Fibroblast of lung (primary cell): Measurements from ENCODE around the gene MPDZ. TPM values are rescaled to one million over a fixed set of nuclear protein-coding genes. Genes with fewer than 3 reads are reported as not detected.

Source experiments
- DNase-seq, 2 donors: peaks; one replicate each; pipeline versions ENCODE4 v3.0.0 to v3.0.0-alpha.2; 2010; ENCODE audit warnings: low read depth in 2 of 2
- H2AFZ ChIP-seq: 2 replicates; pipeline ENCODE4 v1.5.1; 2012; ENCODE audit warnings: low read length, control low read depth, inconsistent platforms
- H3K27ac ChIP-seq: 2 replicates; pipeline ENCODE4 v1.5.1; 2011; ENCODE audit warnings: low read length, control low read depth; ENCODE audit not compliant: insufficient read depth
- H3K27me3 ChIP-seq: 2 replicates; pipeline ENCODE4 v1.5.1; 2011; ENCODE audit warnings: mild to moderate bottlenecking, low read length; ENCODE audit not compliant: control insufficient read depth, insufficient read depth
- H3K36me3 ChIP-seq: 2 replicates; pipeline ENCODE4 v1.5.1; 2011; ENCODE audit warnings: low read length; ENCODE audit not compliant: control insufficient read depth, insufficient read depth
- H3K4me1 ChIP-seq: 2 replicates; pipeline ENCODE4 v1.5.1; 2011; ENCODE audit warnings: low read length; ENCODE audit not compliant: control insufficient read depth, insufficient read depth; ENCODE audit errors: extremely low read depth
- H3K4me2 ChIP-seq: 2 replicates; pipeline ENCODE4 v1.5.1; 2011; ENCODE audit warnings: low read length, control low read depth; ENCODE audit not compliant: insufficient read depth; ENCODE audit errors: extremely low read depth
- H3K4me3 ChIP-seq, 4 experiments: fragments of 200-600 bp in 1 of 4; sonication (generic) in 1 of 4; replicated peaks in 1 of 4; 2 replicates each; pipeline ENCODE4 v1.5.1; 2011 to 2016; ENCODE audit warnings: low read length in 4 of 4, low read depth in 3 of 4, mild to moderate bottlenecking in 3 of 4, control low read depth in 2 of 4, inconsistent platforms in 1 of 4, mixed read lengths in 1 of 4; ENCODE audit not compliant: insufficient read depth in 1 of 4; ENCODE audit errors: control extremely low read depth in 1 of 4
- H3K79me2 ChIP-seq: 2 replicates; pipeline ENCODE4 v1.5.1; 2012; ENCODE audit warnings: mild to moderate bottlenecking, low read length, inconsistent platforms; ENCODE audit not compliant: control insufficient read depth, insufficient read depth
- H3K9ac ChIP-seq: 2 replicates; pipeline ENCODE4 v1.5.1; 2011; ENCODE audit warnings: mild to moderate bottlenecking, low read length, control low read depth; ENCODE audit not compliant: insufficient read depth
- H3K9me3 ChIP-seq: 2 replicates; pipeline ENCODE4 v1.5.1; 2012; ENCODE audit warnings: low read depth, low read length; ENCODE audit not compliant: control insufficient read depth, insufficient read depth
- H4K20me1 ChIP-seq: 2 replicates; pipeline ENCODE4 v1.5.1; 2011; ENCODE audit warnings: low read length; ENCODE audit not compliant: control insufficient read depth, insufficient read depth; ENCODE audit errors: extremely low read depth
- CTCF ChIP-seq, 2 donors: IDR thresholded peaks in 1 of 2; conservative IDR thresholded peaks in 1 of 2; 1 replicate in 1 of 2; 2 replicates in 1 of 2; pipeline ENCODE4 v1.5.1; 2011 to 2012; ENCODE audit warnings: low read length in 2 of 2, control low read depth in 1 of 2, inconsistent platforms in 1 of 2, low read depth in 1 of 2, mild to moderate bottlenecking in 1 of 2
- EZH2 ChIP-seq: IDR thresholded peaks from 2 replicates; pipeline ENCODE4 v1.5.1; 2012; ENCODE audit warnings: low read length, control low read depth, mild to moderate bottlenecking; ENCODE audit errors: missing control alignments
- polyA plus RNA-seq, 2 donors: library from polyadenylated mRNA; depleted of rRNA in 1 of 2; stranded (reverse) in 1 of 2; unstranded in 1 of 2; fragments of >200 nt; gene quantifications; 2 replicates each; pipeline ENCODE4 v1.2.1, GENCODE V29; 2011 to 2012; ENCODE audit warnings: missing spikeins in 1 of 2
- total RNA-seq: library from RNA; depleted of rRNA; stranded (reverse); fragments of >200 nt; gene quantifications from 2 replicates; pipeline ENCODE4 v1.2.1, GENCODE V29; 2014

MPDZ gene
- total and polyA plus RNA-seq, 2 donors (not counting 1 experiment from before 2014, with no cell fraction given), result 28.9 to 66.9 TPM

GRCh38 chr9:13064676-13065075, 214.8 kb downstream of the MPDZ start:
- no peaks in the 10 kb centered on the region for H3K27me3 ChIP-seq
- H3K4me1 ChIP-seq, result no peaks in the 10 kb centered on the region
- H3K9me3 ChIP-seq, result no peaks in the 10 kb centered on the region
- H3K9ac ChIP-seq, result no peak overlapping the region
- no peak overlapping the region for H3K27ac ChIP-seq
- H3K4me2 ChIP-seq, result no peak overlapping the region
- no peaks in the 10 kb centered on the region for H4K20me1 ChIP-seq
- TF ChIP-seq CTCF (conservative IDR thresholded peaks at IDR 0.05 in 1 of 2, IDR thresholded peaks at IDR 0.05 in 1 of 2; ENCODE audit: low read depth in 1 of 2, low read length in 2 of 2) (no peak), EZH2 (no peak)
- no peaks in the 10 kb centered on the region for H3K36me3 ChIP-seq
- H3K4me3 ChIP-seq, result no peak overlapping the region
- H2AFZ ChIP-seq, result no peak overlapping the region
- H3K79me2 ChIP-seq, result no peaks in the 10 kb centered on the region
- no peak for DNase-seq

- Histone ChIP-seq H3K27ac (no peak overlapping the region), H3K9me3 (no peaks in the 10 kb centered on the region), H3K79me2 (no peaks in the 10 kb centered on the region), H3K27me3 (no peaks in the 10 kb centered on the region), H4K20me1 (no peaks in the 10 kb centered on the region), H3K4me2 (no peak overlapping the region), H2AFZ (no peak overlapping the region), H3K9ac (no peak overlapping the region), H3K36me3 (no peaks in the 10 kb centered on the region), H3K4me3 (no peak overlapping the region), H3K4me1 (no peaks in the 10 kb centered on the region)
- DNase-seq, result no peak
- TF ChIP-seq EZH2 (no peak), CTCF (conservative IDR thresholded peaks at IDR 0.05 in 1 of 2, IDR thresholded peaks at IDR 0.05 in 1 of 2; ENCODE audit: low read depth in 1 of 2, low read length in 2 of 2) (no peak)
Observed at GRCh38 chr9:13063880-13064459, 215.5 kb downstream of the MPDZ start.

- H3K9me3 ChIP-seq, result no peaks in the 10 kb centered on the region
- H3K27ac ChIP-seq, result no peak overlapping the region
- H3K27me3 ChIP-seq, result no peaks in the 10 kb centered on the region
- DNase-seq, result no peak
- H3K79me2 ChIP-seq, result no peaks in the 10 kb centered on the region
- TF ChIP-seq EZH2 (no peak), CTCF (conservative IDR thresholded peaks at IDR 0.05 in 1 of 2, IDR thresholded peaks at IDR 0.05 in 1 of 2; ENCODE audit: low read depth in 1 of 2, low read length in 2 of 2) (no peak)
- H3K4me3 ChIP-seq, result no peak overlapping the region
- no peaks in the 10 kb centered on the region for H4K20me1 ChIP-seq
- H3K36me3 ChIP-seq, result no peaks in the 10 kb centered on the region
- H3K4me1 ChIP-seq, result no peaks in the 10 kb centered on the region
- no peak overlapping the region for H3K4me2 ChIP-seq
- no peak overlapping the region for H3K9ac ChIP-seq
- no peak overlapping the region for H2AFZ ChIP-seq
Observed at GRCh38 chr9:13061390-13061789, 218.1 kb downstream of the MPDZ start.
